ENCODE results near the gene KMO. TPM values are rescaled to one million over a fixed set of nuclear protein-coding genes. Genes with fewer than 3 reads are reported as not detected.

The KMO gene
- total and polyA plus RNA-seq, 2 experiments from 2014 or later = not detected

DNA sequence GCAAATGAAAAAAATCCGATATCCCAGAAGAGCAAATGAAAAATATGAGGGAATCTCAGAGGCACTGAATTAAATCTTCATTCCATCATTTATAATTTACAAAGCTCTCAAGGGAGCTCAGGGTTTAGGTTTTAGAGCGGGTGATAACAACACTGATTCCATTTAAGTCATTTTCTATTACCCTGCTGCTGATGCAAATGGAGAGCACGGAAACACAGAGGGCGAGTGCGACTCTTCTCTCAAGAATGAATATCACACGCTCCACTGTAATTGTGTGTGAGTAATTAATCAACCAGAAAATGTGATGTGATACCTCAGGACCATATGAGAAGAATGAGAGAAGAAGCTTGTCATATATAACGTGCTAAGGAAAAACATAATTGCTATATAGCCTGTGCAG lies 85.2 kb downstream of the KMO start:
- Histone ChIP-seq H3K9ac (no peak overlapping the region), H3K27me3 (replicated peaks; ENCODE audit: insufficient read depth) (no peaks in the 10 kb centered on the region), H3K4me1 (ENCODE audit: insufficient read depth) (peaks cover 5% of the 10 kb centered on the region), H3F3A (ENCODE audit: insufficient read depth) (peaks cover under 1% of the 10 kb centered on the region; the same call in 1 of the 2 replicates), H3K9me2 (ENCODE audit: insufficient read depth) (no peaks in the 10 kb centered on the region), H3K9me3 (ENCODE audit: low read depth) (no peaks in the 10 kb centered on the region), H3K79me2 (ENCODE audit: insufficient read depth) (no peaks in the 10 kb centered on the region), H3K27ac (no peak overlapping the region), H3K36me3 (ENCODE audit: low read depth) (no peaks in the 10 kb centered on the region), H4K20me1 (ENCODE audit: insufficient read depth) (no peaks in the 10 kb centered on the region), H2AFZ (no peak overlapping the region), H3K4me3 (no peak overlapping the region), H3K4me2 (ENCODE audit: unreplicated experiment) (no peak overlapping the region)
- no peak for DNase-seq
- WGBS, 2 experiments (ENCODE audit: low coverage in 1 of 2, low lambda C conversion rate in 2 of 2, missing lambda C conversion rate in 2 of 2) = 95 to 97% methylated on average over 7 of the region's 7 CpGs
- TF ChIP-seq EZH2phosphoT487 (IDR thresholded peaks at IDR 0.05; ENCODE audit: insufficient read depth, low read depth) (no peak), EZH2 (IDR thresholded peaks at IDR 0.05; ENCODE audit: insufficient read depth, poor library complexity, severe bottlenecking) (no peak)
- in situ Hi-C loops (cut with MboI) = loop anchor here (10.0 to 25.0 kb wide), 2 partner anchors 217 to 370 kb away; partner anchors contain the start of gene MAP1LC3C

DNA sequence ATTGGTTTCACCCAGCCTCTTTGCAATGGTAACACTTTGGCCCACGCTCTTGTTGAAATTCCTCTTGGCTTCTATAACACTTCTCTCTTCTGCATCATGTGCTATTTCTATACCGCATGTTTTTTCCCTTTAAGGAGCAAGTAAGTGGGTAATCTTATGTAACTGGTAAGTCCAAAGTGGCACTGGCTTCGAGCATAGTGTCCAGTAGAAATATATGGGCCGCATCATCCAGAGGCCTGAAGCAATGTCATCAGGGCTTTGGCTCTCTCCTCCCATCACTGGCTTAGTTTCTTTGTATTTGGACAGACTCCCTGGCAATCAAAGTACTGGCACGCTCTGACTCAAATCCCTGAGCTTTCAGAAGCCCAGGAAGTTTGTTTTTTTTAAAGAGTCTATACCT lies 90.5 kb downstream of the KMO start:
- Histone ChIP-seq H3K27ac (no peak overlapping the region), H3K9ac (no peak overlapping the region), H3K4me1 (ENCODE audit: insufficient read depth) (peaks cover 6% of the 10 kb centered on the region), H3F3A (ENCODE audit: insufficient read depth) (no peaks in the 10 kb centered on the region), H2AFZ (no peak overlapping the region), H3K4me2 (ENCODE audit: unreplicated experiment) (no peak overlapping the region), H3K79me2 (ENCODE audit: insufficient read depth) (no peaks in the 10 kb centered on the region), H3K4me3 (no peak overlapping the region), H3K9me3 (ENCODE audit: low read depth) (no peaks in the 10 kb centered on the region), H3K27me3 (replicated peaks; ENCODE audit: insufficient read depth) (no peaks in the 10 kb centered on the region), H3K36me3 (ENCODE audit: low read depth) (no peaks in the 10 kb centered on the region), H4K20me1 (ENCODE audit: insufficient read depth) (no peaks in the 10 kb centered on the region), H3K9me2 (ENCODE audit: insufficient read depth) (no peaks in the 10 kb centered on the region)
- WGBS, 2 experiments (ENCODE audit: low coverage in 1 of 2, low lambda C conversion rate in 2 of 2, missing lambda C conversion rate in 2 of 2) = 37 to 39% methylated on average over 5 of the region's 5 CpGs
- no peak for TF ChIP-seq EZH2 (IDR thresholded peaks at IDR 0.05; ENCODE audit: insufficient read depth, poor library complexity, severe bottlenecking)
- TF ChIP-seq EZH2phosphoT487 (IDR thresholded peaks at IDR 0.05; ENCODE audit: insufficient read depth, low read depth) = no peak
- peak; percentile 42 for DNase-seq
- in situ Hi-C loops (cut with MboI) = loop anchor here (25.0 kb wide), 1 partner anchor 365 kb away; the partner anchor contains the start of gene MAP1LC3C

DNA sequence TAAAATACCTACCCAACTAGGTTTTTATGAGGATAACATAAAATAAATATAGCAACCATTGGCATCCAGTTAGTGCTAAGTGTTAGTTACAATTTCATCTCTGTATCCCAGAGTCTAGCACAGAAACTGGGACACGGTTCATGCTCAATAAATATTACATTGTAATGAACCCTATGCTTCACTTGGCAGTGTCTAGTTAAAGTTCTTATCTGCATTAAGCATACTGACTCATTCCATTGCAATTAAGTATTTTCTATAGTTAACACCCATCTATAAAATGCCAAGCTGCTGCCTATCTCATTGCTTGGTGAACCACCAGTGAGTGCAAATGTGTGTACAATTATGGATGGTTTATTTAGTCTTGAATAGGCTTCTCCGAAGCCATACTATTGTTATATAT lies 92.8 kb downstream of the KMO start:
- Histone ChIP-seq H3K4me2 (ENCODE audit: unreplicated experiment) (no peak overlapping the region), H3K9ac (no peak overlapping the region), H3K36me3 (ENCODE audit: low read depth) (no peaks in the 10 kb centered on the region), H2AFZ (no peak overlapping the region), H3K27me3 (replicated peaks; ENCODE audit: insufficient read depth) (no peaks in the 10 kb centered on the region), H3K9me2 (ENCODE audit: insufficient read depth) (no peaks in the 10 kb centered on the region), H4K20me1 (ENCODE audit: insufficient read depth) (no peaks in the 10 kb centered on the region), H3K4me1 (ENCODE audit: insufficient read depth) (peaks cover 6% of the 10 kb centered on the region), H3K79me2 (ENCODE audit: insufficient read depth) (no peaks in the 10 kb centered on the region), H3K27ac (no peak overlapping the region), H3K4me3 (no peak overlapping the region), H3K9me3 (ENCODE audit: low read depth) (no peaks in the 10 kb centered on the region), H3F3A (ENCODE audit: insufficient read depth) (no peaks in the 10 kb centered on the region)
- DNase-seq = no peak
- in situ Hi-C loops (cut with MboI) = loop anchor here (25.0 kb wide), 1 partner anchor 362 kb away; the partner anchor contains the start of gene MAP1LC3C
- 96 to 98% methylated on average over 2 of the region's 2 CpGs for WGBS, 2 experiments (ENCODE audit: low coverage in 1 of 2, low lambda C conversion rate in 2 of 2, missing lambda C conversion rate in 2 of 2)
- no peak for TF ChIP-seq EZH2 (IDR thresholded peaks at IDR 0.05; ENCODE audit: insufficient read depth, poor library complexity, severe bottlenecking)
- no peak for TF ChIP-seq EZH2phosphoT487 (IDR thresholded peaks at IDR 0.05; ENCODE audit: insufficient read depth, low read depth)

DNA sequence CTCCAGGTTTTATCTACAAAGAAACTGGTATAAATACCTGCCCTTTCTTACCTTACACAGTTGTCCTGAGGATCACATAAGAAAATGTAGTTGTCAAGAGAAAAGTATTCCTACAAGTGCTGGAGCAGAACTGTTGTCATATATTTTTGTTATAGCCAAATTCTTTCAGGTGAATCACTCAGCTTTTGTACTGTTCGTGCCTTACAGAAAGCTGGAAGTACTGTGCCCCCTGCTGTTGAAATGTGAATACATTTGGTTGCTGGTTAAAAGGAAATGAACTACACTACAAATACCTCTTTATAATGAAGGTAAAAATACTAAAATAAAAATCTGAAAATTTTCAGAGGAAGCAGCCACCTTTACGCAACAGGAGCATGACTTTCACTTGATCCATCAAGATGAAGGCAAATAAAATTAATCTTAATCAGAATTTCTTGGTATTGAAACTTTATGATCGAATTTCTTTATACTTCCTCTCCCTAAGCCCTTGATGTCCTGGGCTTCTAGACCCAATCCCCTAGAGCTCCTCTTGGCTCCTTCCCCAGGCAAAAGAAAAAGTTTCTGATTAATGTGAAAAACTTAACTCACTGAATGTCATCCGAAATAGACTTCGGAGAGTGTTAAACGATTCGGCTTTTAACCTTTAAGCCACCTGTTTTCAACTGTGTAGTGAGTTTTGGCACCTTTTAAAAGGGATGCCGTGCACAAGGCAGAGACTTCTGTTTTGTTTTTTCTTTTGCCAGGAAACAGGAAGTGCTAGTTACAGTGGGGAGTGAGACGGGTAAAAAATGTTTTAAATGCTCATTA lies 95.5 kb downstream of the KMO start:
- no peak for TF ChIP-seq EZH2phosphoT487 (IDR thresholded peaks at IDR 0.05; ENCODE audit: insufficient read depth, low read depth)
- no peak for TF ChIP-seq EZH2 (IDR thresholded peaks at IDR 0.05; ENCODE audit: insufficient read depth, poor library complexity, severe bottlenecking)
- no peaks in the 10 kb centered on the region for H3K36me3 ChIP-seq (ENCODE audit: low read depth)
- no peaks in the 10 kb centered on the region for H3K9me3 ChIP-seq (ENCODE audit: low read depth)
- peak; percentile 87 for DNase-seq
- no peak overlapping the region for H3K4me2 ChIP-seq (ENCODE audit: unreplicated experiment)
- H3K79me2 ChIP-seq (ENCODE audit: insufficient read depth) = no peaks in the 10 kb centered on the region
- no peak overlapping the region for H2AFZ ChIP-seq
- no peaks in the 10 kb centered on the region for H3F3A ChIP-seq (ENCODE audit: insufficient read depth)
- no peak overlapping the region for H3K9ac ChIP-seq
- H3K27ac ChIP-seq = no peak overlapping the region
- peaks cover 6% of the 10 kb centered on the region for H3K4me1 ChIP-seq (ENCODE audit: insufficient read depth)
- in situ Hi-C loops (cut with MboI) = no loop called here
- H4K20me1 ChIP-seq (ENCODE audit: insufficient read depth) = no peaks in the 10 kb centered on the region
- 75 to 77% methylated on average over 9 of the region's 9 CpGs for WGBS, 2 experiments (ENCODE audit: low coverage in 1 of 2, low lambda C conversion rate in 2 of 2, missing lambda C conversion rate in 2 of 2)
- H3K9me2 ChIP-seq (ENCODE audit: insufficient read depth) = no peaks in the 10 kb centered on the region
- H3K4me3 ChIP-seq = no peak overlapping the region
- no peaks in the 10 kb centered on the region for H3K27me3 ChIP-seq (replicated peaks; ENCODE audit: insufficient read depth)
